H1 (cell line): ENCODE measurements around the gene SND1. TPM values are rescaled to one million over a fixed set of nuclear protein-coding genes. Genes with fewer than 3 reads are reported as not detected.

Experiments used
- CTCF ChIA-PET: fragments of 300-600 bp; sonication (Branson Sonifier 250); formaldehyde crosslinking; loops from one replicate; lab custom pipeline; 2021; ENCODE audit not compliant: partially characterized antibody; lab: Charles Lee
- POLR2A ChIA-PET: fragments of 300-600 bp; sonication (Branson Sonifier 250); formaldehyde crosslinking; loops from one replicate; lab custom pipeline; 2021; ENCODE audit warnings: inconsistent platforms; ENCODE audit not compliant: partially characterized antibody; lab: Charles Lee
- DNase-seq, 2 experiments: peaks; one replicate each; pipeline versions ENCODE4 v3.0.0 to v3.0.0-alpha.2; 2010 to 2022; ENCODE audit warnings: low spot score in 2 of 2, low read depth in 1 of 2, mixed read lengths in 1 of 2
- FAIRE-seq: peaks from 2 replicates; lab custom pipeline; 2011; peaks lifted over from hg19 to GRCh38; lab: Jason Lieb, UNC
- H2AFZ ChIP-seq: 2 replicates; pipeline ENCODE4 v1.8.1; 2012; ENCODE audit warnings: low read length, inconsistent platforms
- H2AK5ac ChIP-seq: 2 replicates; pipeline ENCODE4 v1.6.1; 2013; ENCODE audit warnings: low read depth, low read length
- H2BK120ac ChIP-seq: replicated peaks from 2 replicates; pipeline ENCODE3; 2013; ENCODE audit warnings: low read depth, low read length, inconsistent platforms
- H2BK12ac ChIP-seq: 2 replicates; pipeline ENCODE4 v1.6.1; 2013; ENCODE audit warnings: low read depth, low read length
- H2BK15ac ChIP-seq: 2 replicates; pipeline ENCODE4 v1.6.1; 2013; ENCODE audit warnings: low read length
- H2BK20ac ChIP-seq: 2 replicates; pipeline ENCODE4 v1.6.1; 2013; ENCODE audit warnings: low read length
- H2BK5ac ChIP-seq: 2 replicates; pipeline ENCODE4 v1.6.1; 2013; ENCODE audit warnings: low read depth, low read length
- H3K14ac ChIP-seq: 2 replicates; pipeline ENCODE4 v1.6.1; 2013; ENCODE audit warnings: inconsistent platforms; ENCODE audit not compliant: insufficient read length
- H3K18ac ChIP-seq: 2 replicates; pipeline ENCODE4 v1.6.1; 2013; ENCODE audit warnings: low read length; ENCODE audit errors: extremely low read depth
- H3K23ac ChIP-seq: 2 replicates; pipeline ENCODE4 v1.6.1; 2013; ENCODE audit warnings: inconsistent platforms; ENCODE audit not compliant: insufficient read length
- H3K23me2 ChIP-seq: 2 replicates; pipeline ENCODE4 v1.6.1; 2013; ENCODE audit warnings: low read depth, low read length
- H3K27ac ChIP-seq: 2 replicates; pipeline ENCODE4 v1.6.1; 2011; ENCODE audit warnings: low read depth, low read length, inconsistent platforms
- H3K27me3 ChIP-seq, 4 experiments: replicated peaks in 1 of 4; 1 replicate in 1 of 4; 2 replicates in 3 of 4; pipeline versions ENCODE4 v1.6.1 to v1.8.1; 2011 to 2013; ENCODE audit warnings: low read length in 3 of 4, mild to moderate bottlenecking in 3 of 4, inconsistent platforms in 2 of 4, mixed read lengths in 2 of 4, moderate library complexity in 1 of 4; ENCODE audit not compliant: control insufficient read depth in 3 of 4, insufficient read depth in 3 of 4; ENCODE audit errors: extremely low read depth in 1 of 4
- H3K36me3 ChIP-seq, 4 experiments: 2 replicates each; pipeline versions ENCODE4 v1.6.1 to v1.8.1; 2011 to 2013; ENCODE audit warnings: mild to moderate bottlenecking in 4 of 4, low read length in 3 of 4, moderate library complexity in 2 of 4, control low read depth in 1 of 4, inconsistent platforms in 1 of 4; ENCODE audit not compliant: insufficient read depth in 4 of 4, control insufficient read depth in 2 of 4
- H3K4ac ChIP-seq: replicated peaks from 2 replicates; pipeline ENCODE3; 2013; ENCODE audit warnings: low read length, low read depth, mixed read lengths, inconsistent platforms; ENCODE audit not compliant: insufficient read length
- H3K4me1 ChIP-seq, 4 experiments: replicated peaks in 1 of 4; 1 replicate in 1 of 4; 2 replicates in 3 of 4; pipeline versions ENCODE4 v1.6.1 to v1.8.1; 2011 to 2013; ENCODE audit warnings: low read length in 3 of 4, inconsistent platforms in 2 of 4, mixed read lengths in 1 of 4; ENCODE audit not compliant: insufficient read depth in 4 of 4, control insufficient read depth in 3 of 4
- H3K4me2 ChIP-seq, 2 experiments: 2 replicates each; pipeline versions ENCODE4 v1.6.1 to v1.8.1; 2011 to 2013; ENCODE audit warnings: low read depth in 2 of 2, low read length in 2 of 2, control low read depth in 1 of 2, inconsistent platforms in 1 of 2, mild to moderate bottlenecking in 1 of 2; ENCODE audit not compliant: insufficient read depth in 1 of 2
- H3K4me3 ChIP-seq, 4 experiments: fragments of 200-600, 300-600 bp in 1 of 4; sonication (generic), shearing (Covaris generic), sonication (Bioruptor Twin) in 1 of 4; 2 replicates each; pipeline versions ENCODE4 v1.5.1 to v1.8.1; 2011 to 2016; ENCODE audit warnings: low read length in 4 of 4, low read depth in 3 of 4, control low read depth in 2 of 4, inconsistent platforms in 2 of 4, mild to moderate bottlenecking in 2 of 4, mixed read lengths in 1 of 4, moderate library complexity in 1 of 4; ENCODE audit not compliant: insufficient read depth in 2 of 4; ENCODE audit errors: extremely low read depth in 1 of 4
- H3K56ac ChIP-seq: replicated peaks from 2 replicates; pipeline ENCODE3; 2013; ENCODE audit warnings: low read depth, mild to moderate bottlenecking, mixed read lengths, low read length, inconsistent platforms; ENCODE audit not compliant: insufficient read length
- H3K79me1 ChIP-seq: 2 replicates; pipeline ENCODE4 v1.6.1; 2013; ENCODE audit warnings: low read depth, low read length, control low read depth
- H3K79me2 ChIP-seq, 2 experiments: 2 replicates each; pipeline versions ENCODE4 v1.6.1 to v1.8.1; 2012 to 2013; ENCODE audit warnings: low read length in 2 of 2, mild to moderate bottlenecking in 2 of 2, inconsistent platforms in 1 of 2; ENCODE audit not compliant: insufficient read depth in 2 of 2, control insufficient read depth in 1 of 2
- H3K9ac ChIP-seq, 4 experiments: replicated peaks in 1 of 4; 1 replicate in 1 of 4; 2 replicates in 3 of 4; pipeline versions ENCODE4 v1.6.1 to v1.8.1; 2011 to 2013; ENCODE audit warnings: low read depth in 3 of 4, low read length in 3 of 4, control low read depth in 2 of 4, mild to moderate bottlenecking in 2 of 4, moderate library complexity in 2 of 4, inconsistent platforms in 1 of 4; ENCODE audit errors: extremely low read depth in 1 of 4
- H3K9me3 ChIP-seq, 2 experiments: 2 replicates each; pipeline versions ENCODE4 v1.6.1 to v1.8.1; 2012 to 2013; ENCODE audit warnings: mild to moderate bottlenecking in 2 of 2, moderate library complexity in 2 of 2, control low read depth in 1 of 2, inconsistent platforms in 1 of 2, low read depth in 1 of 2, low read length in 1 of 2, mixed read lengths in 1 of 2; ENCODE audit not compliant: insufficient read depth in 2 of 2
- H4K20me1 ChIP-seq, 2 experiments: replicated peaks in 1 of 2; 2 replicates each; pipeline versions ENCODE3 to v1.8.1; 2011 to 2013; ENCODE audit warnings: inconsistent platforms in 2 of 2, low read length in 2 of 2, mild to moderate bottlenecking in 1 of 2; ENCODE audit not compliant: insufficient read depth in 2 of 2, control insufficient read depth in 1 of 2
- H4K5ac ChIP-seq: 2 replicates; pipeline ENCODE4 v1.6.1; 2013; ENCODE audit warnings: low read length, low read depth, mixed read lengths, inconsistent platforms; ENCODE audit not compliant: insufficient read length
- H4K8ac ChIP-seq: 2 replicates; pipeline ENCODE4 v1.8.0; 2013; ENCODE audit warnings: mild to moderate bottlenecking, moderate library complexity, low read length, inconsistent platforms; ENCODE audit not compliant: insufficient read depth; ENCODE audit errors: extremely low read depth
- H4K91ac ChIP-seq: replicated peaks from 2 replicates; pipeline ENCODE3; 2013; ENCODE audit warnings: low read length, mixed read lengths, inconsistent platforms; ENCODE audit not compliant: insufficient read length
- ASH2L ChIP-seq: fragments of 200-600, 300-600 bp; sonication (generic); IDR thresholded peaks from one replicate; pipeline ENCODE4 v1.7.1; 2017; ENCODE audit warnings: low read length
- BCL11A ChIP-seq, 2 experiments: IDR thresholded peaks; one replicate each; pipeline ENCODE4 v1.6.1; 2011; ENCODE audit warnings: low read depth in 2 of 2, low read length in 2 of 2, mild to moderate bottlenecking in 2 of 2
- CBX5 ChIP-seq: fragments of 300-800, 300-1000 bp; sonication (generic); IDR thresholded peaks from 2 replicates; pipeline ENCODE4 v1.7.1; 2016; ENCODE audit warnings: antibody characterized with exemption, low read length, low read depth
- CBX8 ChIP-seq: fragments of 300-800, 300-1000 bp; sonication (generic); IDR thresholded peaks from 2 replicates; pipeline ENCODE4 v1.7.1; 2016; ENCODE audit warnings: low read depth, low read length, borderline replicate concordance
- CHD2 ChIP-seq: IDR thresholded peaks from 2 replicates; pipeline ENCODE4 v1.6.1; 2012; ENCODE audit warnings: low read length, improper control_type of control experiment
- GTF2F1 ChIP-seq: IDR thresholded peaks from 2 replicates; pipeline ENCODE4 v1.6.1; 2012; ENCODE audit warnings: low read depth, low read length, improper control_type of control experiment, borderline replicate concordance
- HDAC6 ChIP-seq: IDR thresholded peaks from one replicate; pipeline ENCODE4 v1.7.1; 2012; ENCODE audit warnings: low read depth, mild to moderate bottlenecking, inconsistent platforms, low read length, moderate library complexity
- JUND ChIP-seq: IDR thresholded peaks from 2 replicates; pipeline ENCODE4 v1.6.1; 2011; ENCODE audit warnings: mild to moderate bottlenecking, improper control_type of control experiment, low read length
- KDM1A ChIP-seq: fragments of 200-600, 300-600 bp; sonication (generic); IDR thresholded peaks from 2 replicates; pipeline ENCODE4 v1.7.1; 2016; ENCODE audit warnings: mild to moderate bottlenecking, low read length, borderline replicate concordance
- KDM5A ChIP-seq: fragments of 200-600 bp; IDR thresholded peaks from 2 replicates; pipeline ENCODE4 v1.7.1; 2012; ENCODE audit warnings: mild to moderate bottlenecking, low read length, inconsistent platforms, mixed read lengths
- RBBP5 ChIP-seq: IDR thresholded peaks from 2 replicates; pipeline ENCODE4 v1.7.1; 2012; ENCODE audit warnings: low read depth, mild to moderate bottlenecking, inconsistent platforms, low read length, moderate library complexity, borderline replicate concordance
- RNF2 ChIP-seq: fragments of 200-900, 300-1000 bp; sonication (generic); IDR thresholded peaks from 2 replicates; pipeline ENCODE4 v1.7.1; 2016; ENCODE audit warnings: borderline replicate concordance, low read depth, mild to moderate bottlenecking, antibody characterized with exemption, low read length; ENCODE audit not compliant: poor library complexity, severe bottlenecking; ENCODE audit errors: missing control alignments
- SP4 ChIP-seq: IDR thresholded peaks from 2 replicates; pipeline ENCODE4 v1.6.1; 2012; ENCODE audit warnings: low read length, inconsistent platforms
- SRF ChIP-seq: IDR thresholded peaks from 2 replicates; pipeline ENCODE4 v1.6.1; 2011; ENCODE audit warnings: mild to moderate bottlenecking, low read depth, low read length, moderate library complexity
- TEAD4 ChIP-seq: IDR thresholded peaks from 2 replicates; pipeline ENCODE4 v1.6.1; 2012; ENCODE audit warnings: low read depth, low read length, inconsistent platforms, mixed read lengths
- WGBS, 2 experiments: shearing (Covaris generic) in 1 of 2; methylation state at CpG; one replicate each; pipeline versions ENCODE4 v1.1.6 to v1.1.7; 2013 to 2015; ENCODE audit warnings: low lambda C conversion rate in 2 of 2, mixed read lengths in 2 of 2, inconsistent platforms in 1 of 2, low coverage in 1 of 2, missing lambda C conversion rate in 1 of 2; ENCODE audit not compliant: insufficient replicate concordance in 2 of 2, insufficient coverage in 1 of 2, insufficient read length in 1 of 2; ENCODE audit errors: extremely low coverage in 1 of 2, missing lambda C conversion rate in 1 of 2; 5-methylcytosine and 5-hydroxymethylcytosine counted together
- polyA plus RNA-seq, 7 experiments: library from polyadenylated mRNA; depleted of rRNA in 3 of 7; stranded (reverse) in 5 of 7; unstranded in 2 of 7; fragments of >200 nt in 5 of 7; fragments of 200-250 nt in 2 of 7; gene quantifications; 1 replicate in 5 of 7; 2 replicates in 1 of 7; 4 replicates in 1 of 7; pipeline versions ENCODE4 v1.2.1 to v1.2.3, GENCODE V29; 2011 to 2013; ENCODE audit warnings: missing spikeins in 2 of 7, mixed read lengths in 2 of 7
- total RNA-seq: library from RNA; stranded (reverse); fragmentation: NEBNext Ultra II Directional; extraction: Animal tissue kit (Norgen Biotek cat#: 25700); gene quantifications from 2 replicates; pipeline ENCODE4 v1.2.1, GENCODE V29; 2021

Gene SND1
- total and polyA plus RNA-seq, 2 of the 8 experiments (the other 6 are each of a cell fraction or from before 2014, with no cell fraction given) = 122 to 290 TPM

GRCh38 chr7:127933146-127933545, 281.2 kb downstream of the SND1 start:
- Histone ChIP-seq H2BK120ac (no peak overlapping the region), H2AFZ (no peak overlapping the region), H3K18ac (no peak overlapping the region), H3K4me2 (no peak overlapping the region), H3K23me2 (no peaks in the 10 kb centered on the region), H3K36me3 (peaks cover 2 to 27% (median 12%) of the 10 kb centered on the region in 4 experiments; a peak in 7 of 8 replicates), H3K23ac (no peak overlapping the region), H4K8ac (no peak overlapping the region), H2BK20ac (no peak overlapping the region), H3K4me3 (no peak overlapping the region), H3K14ac (no peak overlapping the region), H3K9ac (no peak overlapping the region), H3K27me3 (no peaks in the 10 kb centered on the region), H2BK15ac (no peak overlapping the region), H3K9me3 (no peaks in the 10 kb centered on the region), H2AK5ac (no peak overlapping the region), H3K79me1 (peaks cover 3% of the 10 kb centered on the region; the same call in 1 of the 2 replicates), H4K91ac (no peak overlapping the region), H3K79me2 (no peaks in the 10 kb centered on the region), H2BK5ac (no peak overlapping the region), H3K4ac (no peak overlapping the region), H4K20me1 (peaks cover 0 to under 1% of the 10 kb centered on the region in 2 experiments), H2BK12ac (no peak overlapping the region), H3K4me1 (peaks cover 2 to 13% (median 3%) of the 10 kb centered on the region in 4 experiments; a peak in 4 of 7 replicates), H4K5ac (no peak overlapping the region), H3K56ac (no peak overlapping the region), H3K27ac (no peak overlapping the region)
- WGBS, 2 experiments = 86% methylated on average over 4 of the region's 4 CpGs; no CpG with 5 or more reads in 1 of the 2 experiments
- CTCF ChIA-PET = interaction anchor here (0.9 to 2.0 kb wide), 2 partner anchors 86 to 177 kb away, joined by 3 to 9 read pairs; no protein-coding TSS in a partner anchor
- no peak for DNase-seq
- POLR2A ChIA-PET = interaction anchor here (0.8 kb wide), 1 partner anchor 22 kb away, joined by 3 read pairs; no protein-coding TSS in a partner anchor
- FAIRE-seq = no peak
- no peak for TF ChIP-seq HDAC6
- TF ChIP-seq SP4 = no peak
- TF ChIP-seq KDM1A = no peak
- no peak for TF ChIP-seq CBX8
- TF ChIP-seq CHD2 = no peak
- TF ChIP-seq KDM5A = no peak
- no peak for TF ChIP-seq ASH2L
- TF ChIP-seq TEAD4 = no peak
- TF ChIP-seq RBBP5 = no peak
- TF ChIP-seq SRF = no peak
- TF ChIP-seq JUND = no peak
- TF ChIP-seq RNF2 = no peak
- TF ChIP-seq CBX5 = no peak
- TF ChIP-seq BCL11A (IDR thresholded peaks at IDR 0.05; ENCODE audit: low read depth in 2 of 2, low read length in 2 of 2) = no peak
- TF ChIP-seq GTF2F1 = no peak
